NCI-H1694 (cell line): ENCODE results near the gene ART5.
"Not testable (repeated sequence)": the region's sequence is repeated elsewhere in the genome, so short reads cannot be mapped to it uniquely, and the experiment has no call there.

ENCODE experiments used
- DNase-seq: peaks from one replicate; lab custom pipeline; 2025; lab: John Stamatoyannopoulos, UW

Gene ART5

GRCh38 chr11:3657331-3657730 is 15.5 kb upstream of the ART5 start:
- DNase-seq = not testable (repeated sequence)

- DNase-seq = no peak
Measured at GRCh38 chr11:3655547-3655946, 13.8 kb upstream of the ART5 start.

GRCh38 chr11:3652514-3652913 is 10.7 kb upstream of the ART5 start:
- DNase-seq = not testable (repeated sequence)

GRCh38 chr11:3649374-3649773 is 7.6 kb upstream of the ART5 start:
- DNase-seq = not testable (repeated sequence)

- DNase-seq = not testable (repeated sequence)
Measured at GRCh38 chr11:3648843-3649242, 7.1 kb upstream of the ART5 start.

GRCh38 chr11:3645552-3645951 is 3.8 kb upstream of the ART5 start:
- no peak for DNase-seq

- no peak for DNase-seq
Measured at GRCh38 chr11:3644817-3645235, 3.0 kb upstream of the ART5 start, which contains the start of gene ART1. ART1 (plus strand) TSS chr11:3645128; CDS start chr11:3659214, 14,086 bp downstream.

- not testable (repeated sequence) for DNase-seq
Measured at GRCh38 chr11:3643102-3643546, 1.3 kb upstream of the ART5 start.

- DNase-seq = no peak
Measured at GRCh38 chr11:3642071-3642951, 519 bp upstream of the ART5 start.

GRCh38 chr11:3641191-3641590 is 601 bp downstream of the ART5 start:
- DNase-seq = no peak

GRCh38 chr11:3639841-3640240 is 2.0 kb downstream of the ART5 start:
- no peak for DNase-seq

GRCh38 chr11:3638513-3638912 is 3.3 kb downstream of the ART5 start:
- DNase-seq = no peak

GRCh38 chr11:3637201-3637600 is 4.6 kb downstream of the ART5 start:
- no peak for DNase-seq

GRCh38 chr11:3635641-3636375 is 6.0 kb downstream of the ART5 start:
- no peak for DNase-seq

GRCh38 chr11:3632070-3632660 is 9.6 kb downstream of the ART5 start:
- DNase-seq = no peak

- DNase-seq = no peak
Measured at GRCh38 chr11:3631331-3631730, 10.5 kb downstream of the ART5 start.

- no peak for DNase-seq
Measured at GRCh38 chr11:3627291-3627690, 14.5 kb downstream of the ART5 start.

- DNase-seq = no peak
Measured at GRCh38 chr11:3626250-3626960, 15.4 kb downstream of the ART5 start.

GRCh38 chr11:3623767-3624458 is 17.9 kb downstream of the ART5 start:
- DNase-seq = no peak

- DNase-seq = no peak
Measured at GRCh38 chr11:3623121-3623520, 18.7 kb downstream of the ART5 start.

GRCh38 chr11:3622521-3622920 is 19.3 kb downstream of the ART5 start:
- DNase-seq = no peak
